ENCODE measurements around the gene SOX6.

The SOX6 gene

DNA sequence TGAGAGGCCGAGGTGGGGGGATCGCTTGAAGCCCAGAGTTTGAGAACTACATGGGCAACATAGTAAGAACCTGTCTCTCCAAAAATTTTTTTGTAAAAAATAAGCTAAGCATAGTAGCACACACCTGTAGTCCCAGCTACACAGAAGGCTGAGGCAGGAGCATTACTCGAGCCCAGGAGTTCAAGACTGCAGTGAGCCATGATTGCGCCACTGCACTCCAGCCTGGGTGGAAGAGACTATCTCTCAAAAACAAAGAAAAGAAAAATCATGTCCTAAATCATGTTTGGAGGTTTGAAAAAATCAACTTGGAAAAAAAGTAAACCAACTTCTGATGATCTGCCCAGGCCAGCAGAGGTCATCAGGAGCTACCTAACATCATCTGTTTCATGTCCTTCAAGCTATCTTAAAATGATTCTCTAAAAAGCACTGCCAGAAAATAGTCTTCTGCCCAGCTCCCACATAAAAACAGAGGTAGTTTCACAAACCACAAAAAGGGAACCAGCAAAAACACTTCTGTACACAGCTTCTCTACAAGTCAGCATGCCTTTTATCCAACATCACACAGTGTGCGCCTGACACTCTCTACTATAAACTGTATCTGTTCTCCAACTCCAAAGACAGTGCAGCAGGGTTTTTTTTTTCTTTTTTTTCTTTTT is 165.0 kb downstream of the SOX6 start:
- TF ChIP-seq, protein P1, sequence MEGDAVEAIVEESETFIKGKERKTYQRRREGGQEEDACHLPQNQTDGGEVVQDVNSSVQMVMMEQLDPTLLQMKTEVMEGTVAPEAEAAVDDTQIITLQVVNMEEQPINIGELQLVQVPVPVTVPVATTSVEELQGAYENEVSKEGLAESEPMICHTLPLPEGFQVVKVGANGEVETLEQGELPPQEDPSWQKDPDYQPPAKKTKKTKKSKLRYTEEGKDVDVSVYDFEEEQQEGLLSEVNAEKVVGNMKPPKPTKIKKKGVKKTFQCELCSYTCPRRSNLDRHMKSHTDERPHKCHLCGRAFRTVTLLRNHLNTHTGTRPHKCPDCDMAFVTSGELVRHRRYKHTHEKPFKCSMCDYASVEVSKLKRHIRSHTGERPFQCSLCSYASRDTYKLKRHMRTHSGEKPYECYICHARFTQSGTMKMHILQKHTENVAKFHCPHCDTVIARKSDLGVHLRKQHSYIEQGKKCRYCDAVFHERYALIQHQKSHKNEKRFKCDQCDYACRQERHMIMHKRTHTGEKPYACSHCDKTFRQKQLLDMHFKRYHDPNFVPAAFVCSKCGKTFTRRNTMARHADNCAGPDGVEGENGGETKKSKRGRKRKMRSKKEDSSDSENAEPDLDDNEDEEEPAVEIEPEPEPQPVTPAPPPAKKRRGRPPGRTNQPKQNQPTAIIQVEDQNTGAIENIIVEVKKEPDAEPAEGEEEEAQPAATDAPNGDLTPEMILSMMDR (IDR thresholded peaks at IDR 0.05; ENCODE audit: low read depth, low read length), result no peak
- H3K4me3 ChIP-seq (replicated peaks in 1 of 2; ENCODE audit: low read depth in 2 of 2, low read length in 2 of 2), result no peak overlapping the region
- no peak for DNase-seq (ENCODE audit: low read depth in 2 of 2)

DNA sequence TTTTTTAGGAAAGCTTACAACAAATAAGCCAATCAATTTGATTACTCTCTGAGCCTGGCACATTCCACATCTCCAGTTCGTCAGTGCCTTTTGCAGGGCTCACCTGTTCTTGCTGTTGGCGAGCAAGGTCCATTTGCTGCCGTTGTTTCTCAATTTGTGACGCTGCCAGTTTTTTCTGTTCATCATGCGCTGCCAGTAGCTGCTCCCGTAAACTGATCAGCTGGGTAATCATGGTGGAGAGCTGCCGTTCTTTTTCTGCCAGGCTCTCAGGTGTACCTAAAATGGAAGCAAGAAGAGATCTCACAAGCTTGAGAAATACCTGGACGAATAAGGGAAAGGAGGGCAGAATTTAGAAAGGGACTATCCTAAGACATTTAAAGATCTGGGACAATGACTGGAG is 169.7 kb downstream of the SOX6 start:
- H3K4me3 ChIP-seq (replicated peaks in 1 of 2; ENCODE audit: low read depth in 2 of 2, low read length in 2 of 2), result no peak overlapping the region
- DNase-seq (ENCODE audit: low read depth in 2 of 2), result no peak
- TF ChIP-seq, protein P1 (IDR thresholded peaks at IDR 0.05; ENCODE audit: low read depth, low read length), result no peak

DNA sequence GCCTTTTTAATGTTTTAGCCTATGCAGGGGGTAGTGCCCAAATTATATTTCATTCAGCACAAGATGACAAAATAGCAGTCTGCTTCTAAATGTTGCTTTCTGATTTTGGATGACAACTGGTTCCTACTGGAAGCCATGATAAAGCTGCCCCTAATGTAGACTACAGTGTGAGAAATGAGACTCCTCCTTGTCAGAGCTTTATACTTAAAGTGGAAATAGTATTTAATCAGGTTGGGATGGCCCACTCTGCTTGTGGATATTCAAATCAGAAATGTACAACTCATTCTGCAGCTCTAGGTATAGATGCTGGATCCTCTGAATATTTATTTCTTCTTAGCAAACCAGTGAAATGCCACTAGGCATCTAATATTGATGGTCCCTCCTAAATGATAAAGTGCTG is 171.3 kb downstream of the SOX6 start:
- no peak overlapping the region for H3K4me3 ChIP-seq (replicated peaks in 1 of 2; ENCODE audit: low read depth in 2 of 2, low read length in 2 of 2)
- DNase-seq (ENCODE audit: low read depth in 2 of 2), result no peak
- TF ChIP-seq, protein P1 (IDR thresholded peaks at IDR 0.05; ENCODE audit: low read depth, low read length), result no peak

DNA sequence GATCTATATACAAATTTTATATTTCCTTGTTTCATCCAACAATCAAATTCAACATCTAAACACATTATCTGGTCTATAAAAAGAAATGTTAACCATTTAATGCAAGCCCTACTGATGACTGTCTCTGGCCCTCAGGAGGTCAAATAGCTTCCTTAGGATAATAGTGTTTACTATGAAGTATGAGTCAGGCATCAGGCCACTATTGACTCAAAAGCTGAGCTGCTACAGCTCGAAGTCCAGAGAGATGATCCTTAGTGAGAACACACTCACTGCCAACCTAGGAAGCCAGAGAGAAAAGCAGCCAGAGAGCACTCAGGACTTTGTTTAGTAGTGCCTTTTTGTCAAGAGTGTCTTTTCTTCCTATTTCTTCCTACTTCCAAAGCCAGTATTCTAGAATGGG is 171.8 kb downstream of the SOX6 start:
- TF ChIP-seq, protein P1 (IDR thresholded peaks at IDR 0.05; ENCODE audit: low read depth, low read length), result no peak
- DNase-seq (ENCODE audit: low read depth in 2 of 2), result peak; percentile 37 to 76
- H3K4me3 ChIP-seq (replicated peaks in 1 of 2; ENCODE audit: low read depth in 2 of 2, low read length in 2 of 2), result no peak overlapping the region

DNA sequence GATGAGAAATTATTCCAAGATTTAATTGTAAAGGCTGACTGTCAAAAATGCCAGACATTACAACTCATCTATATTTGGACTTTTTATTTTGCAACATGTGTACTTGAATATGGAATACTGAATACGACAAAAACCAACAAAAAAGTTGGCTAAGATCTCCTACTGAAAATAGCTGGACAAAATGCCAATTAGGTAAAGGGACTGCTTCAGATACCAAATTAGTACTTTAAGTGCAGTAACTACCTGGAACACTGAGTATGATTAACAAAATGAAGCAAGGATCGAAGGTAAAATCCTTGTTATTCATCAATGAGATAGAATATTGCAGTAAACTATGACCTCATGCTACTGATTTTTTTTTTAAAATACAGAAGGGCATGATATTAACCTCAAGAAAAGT is 173.8 kb downstream of the SOX6 start:
- no peak overlapping the region for H3K4me3 ChIP-seq (replicated peaks in 1 of 2; ENCODE audit: low read depth in 2 of 2, low read length in 2 of 2)
- DNase-seq (ENCODE audit: low read depth in 2 of 2), result no peak
- TF ChIP-seq, protein P1 (IDR thresholded peaks at IDR 0.05; ENCODE audit: low read depth, low read length), result no peak

DNA sequence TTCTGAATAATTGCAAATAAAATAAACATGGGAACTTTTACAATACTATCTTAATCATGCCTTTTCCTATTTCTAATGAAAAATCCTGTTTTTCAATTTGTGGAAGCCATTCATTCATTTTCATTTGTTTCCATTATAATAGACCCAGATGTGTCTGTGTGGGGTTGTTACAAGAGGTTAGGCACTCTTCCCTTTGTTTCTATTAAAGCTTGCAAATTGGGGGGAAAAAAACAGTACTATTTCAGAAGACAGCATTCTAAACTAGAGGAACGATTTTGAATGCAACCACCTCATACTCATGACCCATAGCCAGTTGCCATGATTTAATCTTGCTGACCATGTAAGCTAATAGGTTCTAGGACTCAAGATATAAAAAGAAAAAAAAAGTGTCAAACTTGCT is 175.5 kb downstream of the SOX6 start:
- no peak overlapping the region for H3K4me3 ChIP-seq (replicated peaks in 1 of 2; ENCODE audit: low read depth in 2 of 2, low read length in 2 of 2)
- no peak for DNase-seq (ENCODE audit: low read depth in 2 of 2)
- TF ChIP-seq, protein P1 (IDR thresholded peaks at IDR 0.05; ENCODE audit: low read depth, low read length), result no peak

DNA sequence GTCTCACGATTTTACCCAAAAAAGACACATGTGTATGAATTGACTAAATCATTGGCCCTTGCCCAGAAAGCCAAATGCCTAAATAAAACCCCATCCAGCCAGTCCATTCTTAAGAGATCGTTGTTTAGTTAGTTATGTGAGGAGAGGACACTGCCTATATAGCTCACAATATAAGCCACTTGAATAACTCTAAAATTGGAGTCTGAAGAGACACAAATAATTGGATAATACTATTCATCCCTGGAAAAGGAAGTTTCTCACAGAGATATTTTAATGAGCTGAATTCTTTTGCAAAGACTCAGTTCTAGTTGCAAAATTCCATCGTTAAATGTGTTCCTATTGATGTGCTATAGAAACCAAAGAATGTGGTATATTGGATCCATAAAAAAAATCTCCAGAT is 176.7 kb downstream of the SOX6 start:
- TF ChIP-seq, protein P1 (IDR thresholded peaks at IDR 0.05; ENCODE audit: low read depth, low read length), result no peak
- H3K4me3 ChIP-seq (replicated peaks in 1 of 2; ENCODE audit: low read depth in 2 of 2, low read length in 2 of 2), result no peak overlapping the region
- peak in 1 of 2 donors; percentile 29 for DNase-seq (ENCODE audit: low read depth in 2 of 2)

All from cardiac fibroblast (primary cell).